ENCODE measurements around the gene C10orf90. TPM values are rescaled to one million over a fixed set of nuclear protein-coding genes. Genes with fewer than 3 reads are reported as not detected.

The C10orf90 gene
- total RNA-seq, 2 experiments from 2014 or later = not detected

DNA sequence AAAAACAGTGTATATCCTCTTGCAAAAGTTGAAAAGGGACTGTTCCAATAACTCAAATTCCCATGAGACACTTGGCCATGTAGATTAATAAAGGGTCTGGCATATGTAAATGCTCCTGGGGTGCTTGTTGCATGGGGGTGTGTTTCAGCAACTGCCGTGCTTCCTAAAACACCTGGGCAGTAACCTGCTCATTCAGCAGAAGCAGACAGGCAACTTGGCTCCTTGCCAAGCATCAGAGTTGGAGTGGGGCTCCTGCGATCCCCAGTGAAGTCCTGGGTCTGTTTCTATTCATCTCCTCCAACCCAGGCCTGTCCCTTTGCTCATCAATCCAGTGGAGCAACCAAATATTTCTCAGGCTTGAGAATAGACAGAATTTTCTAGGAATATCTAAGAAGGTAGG lies 240.0 kb downstream of the C10orf90 start:
- H3K4me3 Mint-ChIP-seq = no peak overlapping the region
- no peaks in the 10 kb centered on the region for H3K4me1 Mint-ChIP-seq (ENCODE audit: low read depth)
- H3K9me3 Mint-ChIP-seq = no peaks in the 10 kb centered on the region

DNA sequence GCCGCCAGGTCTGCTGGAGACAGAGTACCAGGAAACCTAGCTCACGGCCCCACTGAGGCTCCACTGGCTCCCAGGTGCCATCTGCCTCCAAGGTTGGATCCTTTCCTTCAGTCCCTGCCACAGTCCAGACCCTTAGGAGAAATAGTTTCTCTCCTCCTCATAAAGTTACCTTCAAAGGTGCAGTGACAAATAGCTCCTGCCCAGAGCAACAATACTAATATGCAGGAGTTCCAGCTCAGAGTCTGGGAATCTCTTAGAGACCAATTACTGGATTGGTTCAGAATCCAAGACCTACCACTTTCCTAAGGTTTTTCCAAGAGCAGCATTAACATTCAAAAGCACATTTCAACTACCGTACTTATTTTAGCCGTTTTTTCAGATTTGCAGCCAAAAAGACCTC lies 241.2 kb downstream of the C10orf90 start:
- no peak overlapping the region for H3K27ac Mint-ChIP-seq
- no peaks in the 10 kb centered on the region for H3K27me3 ChIP-seq (ENCODE audit: control insufficient read depth in 1 of 2, insufficient read depth in 2 of 2, low read length in 2 of 2)
- no peaks in the 10 kb centered on the region for H3K36me3 ChIP-seq (ENCODE audit: insufficient read depth, low read length)
- H3K27me3 Mint-ChIP-seq = no peaks in the 10 kb centered on the region
- peaks cover 3 to 10% of the 10 kb centered on the region in 2 experiments for H3K9me3 ChIP-seq (ENCODE audit: control insufficient read depth in 1 of 2, insufficient read depth in 1 of 2, low read length in 2 of 2)
- no peaks in the 10 kb centered on the region for H3K4me1 Mint-ChIP-seq (ENCODE audit: low read depth)
- H3K9me3 Mint-ChIP-seq = peaks cover 2% of the 10 kb centered on the region
- H3K4me3 Mint-ChIP-seq = no peak overlapping the region
- no peak for DNase-seq
- POLR2A ChIA-PET = no interaction called here
- ATAC-seq (ENCODE audit: poor library complexity) = no peak
- H3K4me3 ChIP-seq (ENCODE audit: low read length) = no peak overlapping the region
- CTCF ChIA-PET = no interaction called here
- H3K36me3 Mint-ChIP-seq (ENCODE audit: low read depth) = no peaks in the 10 kb centered on the region
- no peak overlapping the region for H3K27ac ChIP-seq (ENCODE audit: low read depth in 1 of 2, low read length in 2 of 2)
- peaks cover 6% of the 10 kb centered on the region for H3K4me1 ChIP-seq (ENCODE audit: insufficient read depth, low read length)
- TF ChIP-seq, protein P1, sequence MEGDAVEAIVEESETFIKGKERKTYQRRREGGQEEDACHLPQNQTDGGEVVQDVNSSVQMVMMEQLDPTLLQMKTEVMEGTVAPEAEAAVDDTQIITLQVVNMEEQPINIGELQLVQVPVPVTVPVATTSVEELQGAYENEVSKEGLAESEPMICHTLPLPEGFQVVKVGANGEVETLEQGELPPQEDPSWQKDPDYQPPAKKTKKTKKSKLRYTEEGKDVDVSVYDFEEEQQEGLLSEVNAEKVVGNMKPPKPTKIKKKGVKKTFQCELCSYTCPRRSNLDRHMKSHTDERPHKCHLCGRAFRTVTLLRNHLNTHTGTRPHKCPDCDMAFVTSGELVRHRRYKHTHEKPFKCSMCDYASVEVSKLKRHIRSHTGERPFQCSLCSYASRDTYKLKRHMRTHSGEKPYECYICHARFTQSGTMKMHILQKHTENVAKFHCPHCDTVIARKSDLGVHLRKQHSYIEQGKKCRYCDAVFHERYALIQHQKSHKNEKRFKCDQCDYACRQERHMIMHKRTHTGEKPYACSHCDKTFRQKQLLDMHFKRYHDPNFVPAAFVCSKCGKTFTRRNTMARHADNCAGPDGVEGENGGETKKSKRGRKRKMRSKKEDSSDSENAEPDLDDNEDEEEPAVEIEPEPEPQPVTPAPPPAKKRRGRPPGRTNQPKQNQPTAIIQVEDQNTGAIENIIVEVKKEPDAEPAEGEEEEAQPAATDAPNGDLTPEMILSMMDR (IDR thresholded peaks at IDR 0.05) = no peak
- intact Hi-C loops (cut with DNase I, micrococcal nuclease) = no loop called here

More for the DNA sequence above, 240.0 kb downstream of the C10orf90 start:
- POLR2A ChIA-PET = no interaction called here
- intact Hi-C loops (cut with DNase I, micrococcal nuclease) = no loop called here
- no peak overlapping the region for H3K4me3 ChIP-seq (ENCODE audit: low read length)
- H3K9me3 ChIP-seq (ENCODE audit: control insufficient read depth in 1 of 2, insufficient read depth in 1 of 2, low read length in 2 of 2) = peaks cover 0 to 8% of the 10 kb centered on the region in 2 experiments
- TF ChIP-seq, protein P1 (IDR thresholded peaks at IDR 0.05) = no peak
- no peak for DNase-seq
- no peaks in the 10 kb centered on the region for H3K36me3 ChIP-seq (ENCODE audit: insufficient read depth, low read length)
- Mint-ChIP-seq H3K27me3 (no peaks in the 10 kb centered on the region), H3K27ac (no peak overlapping the region), H3K36me3 (ENCODE audit: low read depth) (no peaks in the 10 kb centered on the region)
- no peaks in the 10 kb centered on the region for H3K27me3 ChIP-seq (ENCODE audit: control insufficient read depth in 1 of 2, insufficient read depth in 2 of 2, low read length in 2 of 2)
- H3K4me1 ChIP-seq (ENCODE audit: insufficient read depth, low read length) = peaks cover 6% of the 10 kb centered on the region
- H3K27ac ChIP-seq (ENCODE audit: low read depth in 1 of 2, low read length in 2 of 2) = no peak overlapping the region
- CTCF ChIA-PET = no interaction called here
- no peak for ATAC-seq (ENCODE audit: poor library complexity)

DNA sequence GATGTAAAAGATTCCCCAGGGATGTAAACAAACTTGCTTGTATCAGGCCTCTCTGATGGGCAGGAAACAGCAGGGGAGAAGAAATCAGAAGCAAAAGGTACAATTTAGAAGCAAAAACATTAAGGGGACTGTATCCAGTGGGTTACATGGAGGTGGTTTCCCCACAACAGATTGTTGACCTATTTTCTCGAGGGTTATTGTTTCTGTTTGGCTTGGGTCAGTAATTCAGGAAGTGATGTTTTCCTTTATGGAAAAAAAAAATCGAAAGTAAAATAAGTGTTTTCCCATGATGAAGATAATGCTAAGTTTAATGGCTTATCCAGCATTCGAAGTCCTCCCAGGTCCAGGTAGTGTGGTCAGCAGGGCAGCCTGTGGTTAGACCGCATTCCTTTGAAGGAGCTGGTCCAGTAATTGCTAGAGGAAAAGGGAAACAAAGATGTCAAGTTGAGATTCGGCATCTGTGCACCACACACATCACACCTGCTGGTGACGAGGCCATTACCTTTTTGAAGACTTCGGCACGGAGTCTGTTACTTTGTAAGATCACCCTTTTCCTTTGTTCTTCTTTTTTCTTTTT lies 244.9 kb downstream of the C10orf90 start:
- TF ChIP-seq, protein P1 (IDR thresholded peaks at IDR 0.05) = no peak
- no peaks in the 10 kb centered on the region for H3K27me3 ChIP-seq (ENCODE audit: control insufficient read depth in 1 of 2, insufficient read depth in 2 of 2, low read length in 2 of 2)
- H3K4me1 ChIP-seq (ENCODE audit: insufficient read depth, low read length) = no peaks in the 10 kb centered on the region
- intact Hi-C loops (cut with DNase I, micrococcal nuclease) = no loop called here
- ChIA-PET CTCF (no interaction called here), POLR2A (no interaction called here)
- no peaks in the 10 kb centered on the region for H3K36me3 Mint-ChIP-seq (ENCODE audit: low read depth)
- H3K4me3 Mint-ChIP-seq = no peak overlapping the region
- no peaks in the 10 kb centered on the region for H3K36me3 ChIP-seq (ENCODE audit: insufficient read depth, low read length)
- no peak overlapping the region for H3K4me3 ChIP-seq (ENCODE audit: low read length)
- no peaks in the 10 kb centered on the region for H3K4me1 Mint-ChIP-seq (ENCODE audit: low read depth)
- H3K9me3 ChIP-seq (ENCODE audit: control insufficient read depth in 1 of 2, insufficient read depth in 1 of 2, low read length in 2 of 2) = peaks cover 14 to 15% of the 10 kb centered on the region in 2 experiments
- no peak for DNase-seq
- no peak overlapping the region for H3K27ac ChIP-seq (ENCODE audit: low read depth in 1 of 2, low read length in 2 of 2)
- H3K27ac Mint-ChIP-seq = no peak overlapping the region
- no peaks in the 10 kb centered on the region for H3K27me3 Mint-ChIP-seq
- no peak for ATAC-seq (ENCODE audit: poor library complexity)
- H3K9me3 Mint-ChIP-seq = peaks cover 8% of the 10 kb centered on the region
